Measurements from ENCODE around the gene ACSL1.

The ACSL1 gene, protein sequence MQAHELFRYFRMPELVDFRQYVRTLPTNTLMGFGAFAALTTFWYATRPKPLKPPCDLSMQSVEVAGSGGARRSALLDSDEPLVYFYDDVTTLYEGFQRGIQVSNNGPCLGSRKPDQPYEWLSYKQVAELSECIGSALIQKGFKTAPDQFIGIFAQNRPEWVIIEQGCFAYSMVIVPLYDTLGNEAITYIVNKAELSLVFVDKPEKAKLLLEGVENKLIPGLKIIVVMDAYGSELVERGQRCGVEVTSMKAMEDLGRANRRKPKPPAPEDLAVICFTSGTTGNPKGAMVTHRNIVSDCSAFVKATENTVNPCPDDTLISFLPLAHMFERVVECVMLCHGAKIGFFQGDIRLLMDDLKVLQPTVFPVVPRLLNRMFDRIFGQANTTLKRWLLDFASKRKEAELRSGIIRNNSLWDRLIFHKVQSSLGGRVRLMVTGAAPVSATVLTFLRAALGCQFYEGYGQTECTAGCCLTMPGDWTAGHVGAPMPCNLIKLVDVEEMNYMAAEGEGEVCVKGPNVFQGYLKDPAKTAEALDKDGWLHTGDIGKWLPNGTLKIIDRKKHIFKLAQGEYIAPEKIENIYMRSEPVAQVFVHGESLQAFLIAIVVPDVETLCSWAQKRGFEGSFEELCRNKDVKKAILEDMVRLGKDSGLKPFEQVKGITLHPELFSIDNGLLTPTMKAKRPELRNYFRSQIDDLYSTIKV

GRCh38 chr4:184825896-184826690 is at the start of gene ACSL1:
Gene ACSL1, minus strand, starts transcription at chr4:184825968. Its CDS starts 22,454 bp downstream, at chr4:184803514.
- peak; percentile 46 to 52 for DNase-seq

DNA sequence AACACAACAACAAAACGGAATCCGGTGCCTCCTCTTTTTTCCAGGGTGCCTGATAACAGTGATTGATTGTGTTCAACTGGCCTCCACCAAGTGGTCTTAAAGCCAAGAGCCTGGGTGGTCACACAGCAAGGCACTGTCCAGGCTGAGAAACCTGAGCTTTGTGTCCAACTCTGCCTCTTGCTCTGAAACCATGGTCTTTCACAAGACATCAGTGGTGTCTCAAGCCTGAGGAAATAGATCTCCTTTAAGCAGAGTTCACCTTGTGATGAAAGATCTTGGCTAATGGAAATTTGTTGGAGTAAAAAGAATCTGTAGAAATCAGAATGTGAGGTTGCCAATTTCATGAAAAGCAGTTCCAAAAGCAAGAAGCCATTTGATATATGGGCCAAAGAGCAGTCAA is 47.3 kb upstream of the ACSL1 start:
- DNase-seq: no peak

GRCh38 chr4:184870718-184871117 is 45.0 kb upstream of the ACSL1 start:
- DNase-seq: no peak

DNA sequence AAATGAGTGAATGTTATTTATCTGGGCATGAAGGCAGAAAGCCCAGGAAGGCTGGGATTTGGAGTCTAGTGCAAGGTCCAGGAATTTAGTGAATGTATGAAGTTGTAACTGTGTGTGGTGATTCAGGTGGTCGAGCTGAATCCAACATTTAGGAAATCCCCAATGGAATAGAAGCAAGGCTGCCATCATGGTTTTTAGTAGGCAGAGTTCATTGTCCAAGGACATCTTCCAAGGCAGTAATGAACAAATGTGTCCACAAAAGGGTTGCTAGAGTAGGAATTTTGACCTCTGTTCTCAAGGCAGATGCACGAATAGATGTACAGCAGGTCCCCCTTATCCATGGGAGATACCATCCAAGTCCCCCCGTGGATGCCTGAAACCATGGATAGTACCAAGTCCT is 42.9 kb upstream of the ACSL1 start:
- no peak for DNase-seq

DNA sequence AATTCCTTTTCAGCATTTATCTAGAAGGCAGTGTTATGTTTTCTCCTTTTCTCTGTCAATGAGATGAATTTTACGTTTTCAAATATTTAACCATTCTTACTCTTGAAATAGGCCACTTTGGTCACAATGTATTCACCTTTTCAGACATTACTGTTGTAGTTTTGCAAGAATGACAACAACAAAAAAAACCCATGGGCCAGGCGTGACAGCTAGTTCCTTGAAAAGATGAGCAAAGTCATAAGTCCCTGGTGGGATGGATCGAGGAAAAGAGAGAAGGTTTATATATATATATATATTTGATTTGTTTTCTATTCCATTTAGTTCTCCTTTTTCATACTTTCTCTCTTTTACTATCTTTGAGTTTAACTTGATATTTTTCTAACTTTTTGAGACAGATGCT is 38.1 kb upstream of the ACSL1 start:
- DNase-seq: no peak

GRCh38 chr4:184861047-184861446 is 35.3 kb upstream of the ACSL1 start:
- no peak for DNase-seq

DNA sequence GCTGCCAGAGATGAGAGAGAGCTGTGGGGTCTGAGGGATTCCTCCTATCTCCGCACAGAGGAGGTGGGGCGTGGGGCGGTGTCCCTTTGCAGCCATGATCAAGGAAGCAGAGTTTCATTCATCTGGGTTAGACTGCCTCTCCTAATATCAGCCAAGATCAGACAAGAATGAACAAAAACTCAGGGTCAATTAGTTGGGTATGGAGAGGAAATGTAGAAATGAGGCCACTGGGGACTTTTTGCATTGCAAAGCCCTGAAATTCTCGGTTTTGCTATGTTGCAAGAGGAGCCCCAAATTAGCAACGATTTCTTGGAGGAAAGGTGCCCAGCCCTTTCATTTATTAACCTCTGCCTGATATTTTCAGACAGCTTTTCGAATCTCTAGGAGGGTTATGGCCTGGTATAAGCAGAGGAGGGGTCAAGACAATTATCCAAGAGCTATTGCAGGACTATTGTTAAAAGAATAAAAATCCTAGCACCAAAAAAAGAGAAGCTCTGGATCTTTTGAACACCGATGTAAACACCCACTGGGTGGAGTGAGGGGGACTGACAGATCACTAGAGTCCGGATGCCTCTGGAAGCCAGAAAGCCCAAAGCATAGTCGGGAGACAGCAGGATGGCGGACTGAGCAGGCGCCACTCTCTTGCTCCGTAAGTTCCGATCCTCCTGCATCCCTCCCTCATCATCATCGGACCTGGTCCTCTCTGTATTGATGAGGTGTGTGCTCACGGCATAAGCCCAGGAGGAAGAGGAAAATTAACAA is 34.4 kb upstream of the ACSL1 start:
- DNase-seq: no peak

GRCh38 chr4:184857441-184858121 is 31.8 kb upstream of the ACSL1 start:
- no peak for DNase-seq

DNA sequence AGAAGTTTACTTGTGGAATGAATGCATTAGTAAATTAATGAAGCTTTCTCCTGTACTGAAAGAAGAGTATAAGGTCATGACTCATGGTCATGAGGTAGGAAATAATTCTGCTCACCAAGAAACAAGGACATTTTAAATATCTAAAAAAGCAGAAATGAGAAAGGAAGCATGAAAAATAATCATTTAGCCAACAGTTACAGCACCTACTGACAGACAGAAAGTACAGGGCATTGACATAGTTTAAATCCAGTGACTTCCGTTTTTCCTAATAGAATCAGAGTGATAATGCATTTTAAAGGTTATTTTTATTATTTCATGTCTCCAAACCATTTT is 30.5 kb upstream of the ACSL1 start:
- DNase-seq: no peak

DNA sequence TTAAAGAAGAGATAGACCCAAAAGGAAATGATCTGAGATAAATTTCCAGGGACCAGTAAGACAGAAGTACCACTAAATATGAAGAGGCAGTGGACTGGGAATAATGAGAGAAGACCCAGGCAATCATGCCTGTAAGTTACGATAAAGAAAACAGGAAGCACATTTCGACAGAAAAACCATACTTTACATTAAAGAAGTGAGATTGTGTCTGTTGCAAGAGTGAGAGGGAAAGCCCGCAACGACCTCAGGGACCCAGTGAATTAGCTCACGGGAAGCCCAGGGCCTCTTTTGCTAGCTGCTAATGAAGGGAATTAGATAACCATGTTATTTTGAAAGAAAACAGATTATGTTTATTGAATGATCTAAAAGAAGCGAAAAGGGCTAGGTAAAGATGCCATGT is 28.9 kb upstream of the ACSL1 start:
- DNase-seq: no peak

DNA sequence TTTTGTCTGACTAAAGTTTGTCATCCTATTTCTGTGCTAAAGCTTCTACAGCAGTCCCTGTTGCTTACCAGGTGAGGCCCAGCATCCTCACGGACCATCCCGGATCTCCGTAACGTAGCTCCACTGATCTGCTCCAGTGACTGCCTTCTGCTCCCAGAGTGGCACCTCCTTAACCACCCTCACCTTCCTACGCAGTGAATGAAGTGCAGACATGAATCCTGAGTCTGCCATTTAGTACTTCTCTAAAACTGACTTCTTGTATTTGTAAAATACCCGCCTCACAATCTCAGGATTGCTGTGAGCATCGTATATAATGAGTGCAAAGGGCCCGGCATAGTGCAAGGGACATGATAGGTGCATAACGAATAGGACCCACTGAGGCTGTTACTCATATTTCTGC is 27.7 kb upstream of the ACSL1 start:
- DNase-seq: no peak

- no peak for DNase-seq
Observed at GRCh38 chr4:184851886-184852285, 26.1 kb upstream of the ACSL1 start.

DNA sequence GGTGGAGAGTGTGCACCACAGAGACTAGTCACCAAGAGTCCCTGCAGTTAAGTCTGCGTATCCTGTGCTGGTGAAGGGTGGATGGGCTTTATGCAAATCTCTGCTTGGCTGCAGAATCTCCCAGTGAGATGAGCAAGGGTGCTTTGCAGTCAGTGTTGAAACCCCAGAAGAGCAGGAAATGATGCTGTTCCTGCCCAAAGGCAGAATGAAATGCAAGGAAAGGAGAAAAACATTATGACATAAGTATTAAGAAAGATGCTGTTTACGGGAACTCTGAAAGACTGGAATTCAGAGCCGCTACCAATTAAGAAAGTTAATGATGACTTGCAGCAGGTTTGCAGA is 25.4 kb upstream of the ACSL1 start:
- no peak for DNase-seq

DNA sequence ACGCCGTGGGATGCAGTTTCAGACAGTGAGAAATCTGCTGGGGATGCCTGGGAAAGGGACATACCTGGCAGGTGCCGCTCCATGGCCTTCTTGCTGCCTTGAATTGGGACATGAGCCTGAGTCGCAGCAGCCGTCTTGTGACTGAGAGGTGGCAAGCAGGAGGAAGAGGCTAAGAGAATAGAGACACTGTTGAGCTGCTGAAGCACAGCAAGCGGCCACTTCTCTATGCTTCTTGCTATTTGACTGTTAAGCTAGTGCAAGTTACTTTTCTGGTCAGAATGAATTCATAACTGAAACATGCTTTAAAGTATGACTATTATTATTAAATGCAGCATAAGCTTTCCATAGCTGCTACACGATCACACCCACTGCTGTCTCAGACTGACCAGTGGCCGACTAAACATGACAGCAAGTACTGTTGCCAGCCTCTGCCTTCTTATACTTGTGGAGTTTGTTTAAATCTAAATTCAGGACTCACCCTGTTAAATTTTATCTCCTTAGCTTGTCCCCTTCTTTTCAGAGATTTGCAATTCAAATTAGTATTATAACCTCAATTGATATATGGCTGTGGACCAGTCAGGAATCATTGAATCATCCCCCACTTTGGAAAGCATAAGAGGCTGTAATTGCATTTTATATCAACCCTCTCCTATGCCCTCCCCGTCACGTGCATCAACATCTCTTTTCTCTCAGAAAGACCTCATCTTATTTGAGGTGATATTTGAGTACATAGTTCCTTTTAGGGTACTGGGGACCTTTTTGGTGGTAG is 24.8 kb upstream of the ACSL1 start:
- no peak for DNase-seq

DNA sequence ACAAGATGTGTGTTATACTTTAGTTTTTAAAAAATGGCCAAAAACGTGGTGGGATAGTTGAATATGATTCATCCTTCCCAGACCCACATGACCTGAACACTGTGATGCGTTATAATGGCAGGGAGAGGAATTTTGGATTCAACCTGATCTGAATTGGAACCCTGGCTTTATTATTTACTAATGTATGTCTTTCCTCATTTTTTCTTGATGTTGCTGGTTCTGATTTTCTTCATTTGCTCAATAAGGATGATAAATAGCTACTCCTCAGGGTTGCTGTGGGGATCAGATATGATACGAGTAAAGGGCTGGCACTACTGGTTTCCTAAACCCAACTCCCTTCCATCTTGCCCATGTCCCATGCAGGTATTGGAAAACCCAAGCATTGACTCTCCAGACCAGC is 24.2 kb upstream of the ACSL1 start:
- no peak for DNase-seq

GRCh38 chr4:184849185-184849584 is 23.4 kb upstream of the ACSL1 start:
- DNase-seq: no peak

DNA sequence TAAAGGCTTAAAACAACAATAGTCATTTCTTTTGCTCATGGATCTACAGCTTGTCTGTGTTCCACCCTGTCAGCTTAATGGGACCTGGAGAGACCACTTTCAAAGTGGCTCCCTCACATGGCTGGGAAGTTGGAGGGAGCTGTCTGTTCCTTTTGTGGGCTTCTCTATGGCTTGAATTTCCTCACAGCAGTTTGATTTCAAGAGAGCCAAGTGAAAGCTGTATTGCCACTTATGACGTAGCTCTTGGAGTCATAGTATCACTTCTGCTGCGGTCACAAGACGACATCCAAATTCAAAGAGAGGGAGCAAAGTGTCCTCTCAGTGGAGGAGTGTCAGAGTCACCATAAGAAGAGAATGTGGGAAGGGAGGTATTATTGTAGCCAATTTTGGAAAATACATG is 22.7 kb upstream of the ACSL1 start:
- no peak for DNase-seq

GRCh38 chr4:184846531-184846930 is 20.8 kb upstream of the ACSL1 start:
- no peak for DNase-seq

DNA sequence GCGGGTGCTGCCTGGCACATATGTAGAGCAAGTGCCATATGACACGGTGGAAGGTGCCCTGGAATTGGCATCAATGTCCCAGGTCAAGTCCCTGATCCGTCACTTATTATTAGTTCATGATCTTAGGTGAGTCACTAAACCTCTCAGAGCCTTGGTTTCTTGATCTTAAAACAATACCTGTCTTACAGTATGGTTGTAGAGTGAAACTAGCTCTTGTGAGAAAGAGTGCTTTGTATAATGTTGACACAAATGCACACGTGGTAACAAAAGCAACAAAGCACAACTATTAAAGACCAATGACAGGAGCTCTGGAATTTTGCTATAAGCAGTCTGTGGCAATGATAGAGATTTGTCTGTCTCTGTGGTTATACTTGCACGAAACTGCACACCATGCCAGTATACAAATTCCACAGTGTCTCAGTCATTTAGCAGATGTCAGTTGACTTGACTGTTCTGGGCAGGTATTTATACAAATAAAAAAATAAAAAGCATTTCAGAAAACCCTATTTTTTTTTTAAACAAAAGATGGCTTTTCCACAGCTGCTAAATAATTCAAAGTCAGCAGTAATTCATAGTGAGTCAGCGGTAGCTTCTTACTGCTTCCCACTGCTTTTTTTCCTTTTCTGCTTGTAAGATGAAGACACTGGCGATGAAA is 19.7 kb upstream of the ACSL1 start:
- no peak for DNase-seq

GRCh38 chr4:184844742-184845141 is 19.0 kb upstream of the ACSL1 start:
- DNase-seq: no peak

GRCh38 chr4:184843984-184844554 is 18.3 kb upstream of the ACSL1 start:
- DNase-seq: no peak

Data from NCI-H2081 (cell line).